ENCODE data around the gene AOPEP.
A peak's percentile ranks its signal among the peaks of the same experiment; 100 is the strongest.

The AOPEP gene

DNA sequence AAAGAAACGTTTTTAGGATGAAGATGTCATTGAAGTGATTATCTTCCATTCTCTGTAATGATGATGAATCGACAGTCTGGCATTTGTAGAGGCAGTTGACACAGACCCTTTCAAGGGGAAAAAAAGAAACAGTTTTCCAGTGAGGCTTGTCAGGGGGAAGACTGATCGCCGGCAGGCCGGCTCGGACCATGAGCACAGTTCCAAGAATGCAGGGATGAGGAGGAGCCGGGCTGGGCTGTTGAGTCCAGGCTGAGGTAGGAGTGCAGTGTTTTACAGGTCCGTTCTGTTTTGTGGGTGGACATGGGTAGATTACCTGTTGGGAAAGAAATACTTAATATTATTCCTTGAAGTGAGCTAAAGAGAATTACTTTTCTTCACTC lies 194.6 kb downstream of the AOPEP start:
- H3K4me1 ChIP-seq: peaks cover 13% of the 10 kb centered on the region
- H3K9ac ChIP-seq: no peak overlapping the region
- H3K27me3 ChIP-seq: no peaks in the 10 kb centered on the region
- no peak for TF ChIP-seq Cebpa-rat (IDR thresholded peaks at IDR 0.05)
- H3K9me3 ChIP-seq: no peaks in the 10 kb centered on the region
- peaks cover 23% of the 10 kb centered on the region for H3K36me3 ChIP-seq
- H4K20me1 ChIP-seq: no peaks in the 10 kb centered on the region
- no peak overlapping the region for H3K4me2 ChIP-seq
- no peak overlapping the region for H3K4me3 ChIP-seq
- no peak overlapping the region for H3K27ac ChIP-seq

DNA sequence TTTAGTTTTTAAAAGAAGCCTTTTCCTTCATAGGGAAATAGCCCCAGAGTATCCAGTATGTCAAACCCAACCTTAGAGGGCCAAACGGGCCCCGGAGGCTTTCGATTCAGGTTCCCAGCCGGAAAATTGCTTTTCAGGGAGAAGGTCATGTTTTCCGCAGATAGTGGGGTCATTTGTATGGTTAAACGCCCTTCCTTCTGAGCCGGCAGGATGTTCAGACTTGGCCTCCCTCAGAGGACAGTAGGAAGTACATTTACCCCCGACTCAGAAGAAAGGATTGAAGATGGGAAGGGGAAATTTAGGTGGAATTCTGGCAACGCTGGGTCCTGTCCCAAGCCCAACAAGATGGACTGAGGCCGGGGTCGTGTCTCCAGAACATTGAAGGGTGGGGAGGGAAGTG lies 195.2 kb downstream of the AOPEP start:
- 0 out of 2 replicates have a peak overlapping the region, but pooled peaks have one; percentile 22 for H3K27ac ChIP-seq
- H3K4me2 ChIP-seq: peak overlapping the region; percentile 46; the same call in 1 of the 2 replicates
- no peaks in the 10 kb centered on the region for H3K27me3 ChIP-seq
- peaks cover 27% of the 10 kb centered on the region for H3K36me3 ChIP-seq
- no peak for TF ChIP-seq Cebpa-rat (IDR thresholded peaks at IDR 0.05)
- no peak overlapping the region for H3K4me3 ChIP-seq
- H3K4me1 ChIP-seq: peaks cover 13% of the 10 kb centered on the region
- no peaks in the 10 kb centered on the region for H4K20me1 ChIP-seq
- no peak overlapping the region for H3K9ac ChIP-seq
- H3K9me3 ChIP-seq: no peaks in the 10 kb centered on the region

DNA sequence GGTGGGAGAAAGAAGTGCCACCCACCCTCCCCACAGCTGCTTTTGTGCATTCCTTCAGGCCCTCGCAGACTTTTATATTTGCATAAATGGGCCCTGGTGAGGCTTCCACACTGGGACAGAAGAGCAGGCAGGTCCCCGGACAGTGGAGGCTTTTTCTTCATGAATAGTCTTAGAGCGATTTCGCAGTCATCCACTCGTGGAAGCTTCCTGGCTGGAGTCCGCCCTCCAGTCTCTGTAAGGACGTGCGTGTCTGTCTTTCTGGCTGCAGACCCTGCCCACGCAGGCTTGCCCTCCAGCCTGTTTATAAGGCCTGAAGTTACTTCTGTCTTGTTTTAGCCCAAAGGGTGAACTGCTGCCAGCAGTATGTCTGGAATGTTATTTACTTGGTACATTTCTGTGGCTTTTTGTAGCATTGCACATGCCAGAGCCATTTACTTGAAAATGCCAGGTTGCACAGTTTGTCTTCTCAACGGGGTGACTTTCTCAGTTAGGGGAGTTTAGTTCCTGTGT lies 195.7 kb downstream of the AOPEP start:
- H3K27me3 ChIP-seq: no peaks in the 10 kb centered on the region
- no peak overlapping the region for H3K9ac ChIP-seq
- peak overlapping the region; percentile 46 for H3K4me2 ChIP-seq
- no peak overlapping the region for H3K4me3 ChIP-seq
- peaks cover 13% of the 10 kb centered on the region for H3K4me1 ChIP-seq
- H3K27ac ChIP-seq: 0 out of 2 replicates have a peak overlapping the region, but pooled peaks have one; percentile 22
- H3K9me3 ChIP-seq: no peaks in the 10 kb centered on the region
- H3K36me3 ChIP-seq: peaks cover 31% of the 10 kb centered on the region
- no peak for TF ChIP-seq Cebpa-rat (IDR thresholded peaks at IDR 0.05)
- H4K20me1 ChIP-seq: no peaks in the 10 kb centered on the region

DNA sequence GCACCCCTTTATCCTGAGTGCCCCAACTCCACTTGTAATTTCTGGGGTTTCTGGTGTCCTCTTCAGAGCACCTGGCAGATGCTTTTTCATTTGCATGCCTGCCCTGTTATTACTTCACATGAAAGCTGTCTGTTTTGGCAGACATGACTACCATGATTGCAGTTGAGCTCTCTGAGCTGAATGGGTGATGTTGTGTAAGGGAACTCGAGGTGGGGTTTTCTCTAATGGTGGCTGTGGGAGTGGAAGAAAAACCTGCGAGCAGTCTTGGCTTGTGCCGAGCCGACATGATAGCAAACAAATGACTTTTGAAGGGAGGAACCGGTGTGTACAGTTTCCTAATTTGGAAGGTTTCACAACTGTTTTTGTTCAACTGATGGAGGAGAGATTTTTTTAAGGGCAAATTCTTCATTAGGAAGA lies 196.2 kb downstream of the AOPEP start:
- Histone ChIP-seq H3K4me1 (peaks cover 18% of the 10 kb centered on the region), H3K36me3 (peaks cover 37% of the 10 kb centered on the region), H4K20me1 (no peaks in the 10 kb centered on the region), H3K27ac (0 out of 2 replicates have a peak overlapping the region, but pooled peaks have one; percentile 22), H3K9ac (no peak overlapping the region), H3K4me2 (peak overlapping the region; percentile 46), H3K9me3 (no peaks in the 10 kb centered on the region), H3K4me3 (no peak overlapping the region), H3K27me3 (no peaks in the 10 kb centered on the region)
- no peak for TF ChIP-seq Cebpa-rat (IDR thresholded peaks at IDR 0.05)

DNA sequence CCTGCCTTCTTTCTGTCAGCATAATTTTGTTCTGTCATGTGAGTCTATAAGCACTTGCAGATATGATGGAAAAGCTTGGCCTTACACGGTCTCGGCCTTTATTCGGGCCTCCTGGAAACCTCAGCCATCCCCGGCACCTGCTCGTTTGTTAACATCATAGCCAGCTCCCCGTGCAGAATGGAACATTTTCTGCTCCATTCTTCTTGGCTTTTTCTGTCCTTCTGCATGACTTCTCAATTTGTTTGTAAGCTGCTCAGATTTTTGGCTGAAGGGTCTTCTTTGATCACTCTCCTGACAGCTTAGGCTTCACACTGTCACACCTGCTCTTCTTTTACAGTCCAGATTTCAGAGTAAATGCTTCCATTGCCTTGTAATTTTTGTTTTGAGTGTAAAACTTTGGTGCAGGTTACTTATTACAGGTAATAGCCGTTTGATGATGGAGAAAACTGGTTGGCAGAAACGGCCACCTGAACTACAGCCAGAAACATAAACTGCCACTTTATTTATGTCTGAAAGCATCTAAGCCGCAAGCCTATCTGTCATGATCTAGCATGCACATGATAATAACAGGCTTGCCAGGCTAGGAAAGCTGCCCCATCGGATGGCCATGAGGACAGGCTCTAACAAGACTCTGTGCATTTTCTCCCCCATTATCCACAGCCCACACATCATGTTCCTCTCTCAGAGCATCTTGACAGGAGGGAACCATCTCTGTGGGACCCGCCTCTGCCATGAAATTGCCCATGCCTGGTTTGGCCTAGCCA lies 197.0 kb downstream of the AOPEP start:
- Histone ChIP-seq H3K4me1 (peaks cover 26% of the 10 kb centered on the region), H3K27ac (no peak overlapping the region)

DNA sequence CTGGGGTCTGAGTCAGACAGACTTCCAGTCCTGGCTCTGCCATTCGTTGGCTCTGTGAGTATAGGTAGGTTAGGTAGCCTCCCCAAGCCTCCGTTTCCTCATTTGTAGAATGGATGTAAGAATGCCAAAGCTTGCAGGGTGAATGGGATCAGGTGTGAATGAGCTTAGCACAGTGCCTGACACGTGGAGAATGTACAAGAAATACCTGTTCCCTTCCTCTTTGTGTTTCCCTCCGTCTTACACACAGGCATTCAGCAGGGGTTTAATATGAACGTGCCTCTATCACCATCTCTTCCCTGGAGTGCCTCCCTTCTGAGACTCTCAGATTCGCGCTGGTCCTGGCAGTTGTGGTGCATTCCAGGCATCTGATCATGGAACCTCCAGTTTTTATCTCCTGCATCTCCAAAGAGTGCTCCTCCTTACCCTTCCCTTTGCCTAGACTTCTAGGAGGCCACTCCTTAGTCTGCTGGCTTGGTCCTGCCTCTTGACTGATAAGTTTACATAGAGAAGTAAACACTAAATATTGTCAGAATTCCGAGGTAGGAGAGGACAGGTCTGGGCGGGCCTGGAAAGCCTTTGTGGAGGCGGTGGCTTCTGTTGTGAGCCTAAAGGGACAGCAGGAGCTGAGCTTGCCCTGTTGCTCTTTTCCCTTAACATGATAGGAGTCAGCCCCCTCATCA lies 199.4 kb downstream of the AOPEP start:
- H3K27me3 ChIP-seq: no peaks in the 10 kb centered on the region
- no peak overlapping the region for H3K4me2 ChIP-seq
- no peak overlapping the region for H3K27ac ChIP-seq
- peaks cover 37% of the 10 kb centered on the region for H3K4me1 ChIP-seq
- no peak overlapping the region for H3K9ac ChIP-seq
- H3K9me3 ChIP-seq: no peaks in the 10 kb centered on the region
- no peaks in the 10 kb centered on the region for H4K20me1 ChIP-seq
- peaks cover 40% of the 10 kb centered on the region for H3K36me3 ChIP-seq
- H3K4me3 ChIP-seq: no peak overlapping the region
- TF ChIP-seq Cebpa-rat (IDR thresholded peaks at IDR 0.05): no peak

More for the DNA sequence above, 197.0 kb downstream of the AOPEP start:
- H3K4me3 ChIP-seq: no peak overlapping the region
- H3K27me3 ChIP-seq: no peaks in the 10 kb centered on the region
- no peaks in the 10 kb centered on the region for H4K20me1 ChIP-seq
- 0 out of 2 replicates have a peak overlapping the region, but pooled peaks have one; percentile 46 for H3K4me2 ChIP-seq
- H3K36me3 ChIP-seq: peaks cover 40% of the 10 kb centered on the region
- H3K9ac ChIP-seq: no peak overlapping the region
- TF ChIP-seq Cebpa-rat (IDR thresholded peaks at IDR 0.05): no peak
- H3K9me3 ChIP-seq: no peaks in the 10 kb centered on the region

DNA sequence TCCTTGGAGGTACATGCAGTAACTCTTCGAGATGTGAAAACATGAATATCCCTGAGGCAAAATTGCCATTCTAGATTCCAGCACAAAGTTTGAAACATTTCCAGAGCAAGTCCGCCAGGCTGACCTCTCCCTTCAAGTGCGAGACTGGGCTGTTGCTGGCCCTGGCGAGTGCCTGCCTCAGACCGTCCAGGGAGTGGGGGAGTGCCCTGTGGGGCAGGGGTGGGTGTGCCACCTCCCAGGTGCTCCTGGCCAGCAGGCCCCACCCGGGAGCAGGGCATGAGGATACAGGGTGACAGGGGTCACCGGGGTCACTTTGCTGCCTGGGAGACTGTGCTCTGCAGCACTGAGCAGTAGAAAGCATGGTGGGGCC lies 199.9 kb downstream of the AOPEP start:
- H3K36me3 ChIP-seq: peaks cover 40% of the 10 kb centered on the region
- no peak overlapping the region for H3K9ac ChIP-seq
- H3K27me3 ChIP-seq: no peaks in the 10 kb centered on the region
- no peak overlapping the region for H3K4me3 ChIP-seq
- no peaks in the 10 kb centered on the region for H4K20me1 ChIP-seq
- H3K9me3 ChIP-seq: no peaks in the 10 kb centered on the region
- H3K4me1 ChIP-seq: peaks cover 37% of the 10 kb centered on the region
- no peak overlapping the region for H3K27ac ChIP-seq
- TF ChIP-seq Cebpa-rat (IDR thresholded peaks at IDR 0.05): no peak
- no peak overlapping the region for H3K4me2 ChIP-seq

DNA sequence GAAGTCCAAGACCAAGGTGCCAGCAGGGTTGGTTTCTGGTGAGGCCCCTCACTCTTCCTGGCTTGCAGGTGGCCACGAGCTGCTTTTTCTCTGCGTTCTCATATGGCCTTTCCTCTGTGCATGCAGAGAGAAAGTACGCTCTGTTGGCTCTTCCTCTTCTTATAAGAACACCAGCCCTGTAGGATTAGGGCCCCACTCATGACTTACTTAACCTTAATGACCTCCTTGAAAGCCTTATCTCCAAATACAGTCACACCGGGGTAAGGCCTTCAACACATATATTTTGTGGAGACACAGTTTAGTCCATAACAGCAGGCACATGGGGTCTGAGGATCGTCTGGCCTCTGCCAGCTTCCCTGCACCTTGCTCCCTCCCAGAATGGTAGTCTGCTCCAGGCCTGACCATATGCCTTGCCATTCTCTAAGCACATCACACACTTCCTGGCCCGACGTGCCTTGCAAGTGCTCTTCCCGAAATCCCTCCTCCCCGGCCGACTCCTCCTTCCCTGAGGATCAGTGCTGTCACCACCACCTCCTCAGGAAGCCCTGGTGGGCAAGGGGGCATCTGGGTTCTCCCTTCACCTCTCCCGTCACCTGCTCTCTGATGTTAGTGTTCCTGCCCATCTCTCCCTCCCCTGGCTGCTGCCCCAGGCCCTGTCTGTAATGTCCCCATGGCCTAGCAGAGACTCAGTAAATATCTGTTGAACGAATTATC lies 200.7 kb downstream of the AOPEP start:
- Histone ChIP-seq H3K36me3 (peaks cover 40% of the 10 kb centered on the region), H3K27ac (0 out of 2 replicates have a peak overlapping the region, but pooled peaks have one; percentile 6), H3K4me2 (no peak overlapping the region), H3K27me3 (no peaks in the 10 kb centered on the region), H4K20me1 (no peaks in the 10 kb centered on the region), H3K4me1 (peaks cover 31% of the 10 kb centered on the region), H3K9me3 (no peaks in the 10 kb centered on the region), H3K4me3 (no peak overlapping the region), H3K9ac (no peak overlapping the region)
- TF ChIP-seq Cebpa-rat (IDR thresholded peaks at IDR 0.05): no peak

DNA sequence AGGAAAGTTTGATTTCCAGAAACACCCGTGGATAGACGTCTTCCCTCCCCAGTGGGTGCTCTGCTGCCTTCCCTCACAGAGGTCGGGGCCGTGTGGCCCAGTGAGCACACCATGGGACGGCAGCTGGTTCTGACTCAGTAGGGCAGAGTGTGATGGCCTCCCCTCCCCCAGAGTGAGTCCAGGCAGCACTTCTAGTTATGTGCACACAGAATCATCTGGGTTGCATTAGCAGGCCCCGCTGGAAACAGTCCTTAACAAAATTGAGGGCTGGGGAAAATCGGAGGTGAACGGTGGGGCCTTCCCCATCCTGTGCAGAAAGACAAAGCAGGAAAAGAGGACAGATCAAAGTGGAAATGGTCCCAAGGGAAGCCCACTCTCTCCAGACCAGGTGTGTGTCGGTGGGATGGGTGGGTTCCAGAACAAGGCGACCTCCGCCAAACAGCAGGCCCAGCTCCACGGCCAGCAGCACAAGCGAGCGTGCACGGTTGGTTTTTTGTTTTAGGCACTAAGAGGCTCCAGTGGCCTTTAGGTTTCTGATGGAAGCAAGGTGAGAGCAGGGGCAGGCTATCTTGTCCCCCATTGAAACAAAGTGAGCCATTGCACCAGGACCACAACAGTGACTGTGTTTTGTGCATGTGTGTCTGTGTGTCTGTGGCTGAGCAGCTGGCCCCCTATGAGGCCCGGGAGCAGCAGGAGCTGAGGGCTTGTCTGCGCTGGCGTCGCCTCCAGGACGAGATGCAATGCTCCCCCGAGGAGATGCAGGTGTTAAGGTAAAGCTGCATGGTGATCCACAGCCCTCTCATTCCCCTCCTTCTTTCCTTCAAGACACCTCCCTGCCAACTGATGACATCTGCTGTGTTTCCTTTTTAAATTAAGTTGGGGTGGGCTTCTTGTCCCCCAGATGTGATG lies 201.5 kb downstream of the AOPEP start:
- Histone ChIP-seq H3K4me2 (0 out of 2 replicates have a peak overlapping the region, but pooled peaks have one; percentile 7), H3K4me1 (peaks cover 23% of the 10 kb centered on the region), H3K27ac (0 out of 2 replicates have a peak overlapping the region, but pooled peaks have one; percentile 6), H4K20me1 (no peaks in the 10 kb centered on the region), H3K27me3 (no peaks in the 10 kb centered on the region), H3K9ac (no peak overlapping the region), H3K9me3 (no peaks in the 10 kb centered on the region), H3K36me3 (peaks cover 40% of the 10 kb centered on the region), H3K4me3 (no peak overlapping the region)
- no peak for TF ChIP-seq Cebpa-rat (IDR thresholded peaks at IDR 0.05)

Data from BLaER1 (cell line).